Fibroblast of mammary gland (primary cell): ENCODE data around the gene VAMP5.

ENCODE experiments used
- DNase-seq: peaks from one replicate; pipeline ENCODE4 v3.0.0-alpha.2; 2010; ENCODE audit warnings: low read depth
- H3K4me3 ChIP-seq: 2 replicates; pipeline ENCODE4 v1.5.1; 2011; ENCODE audit warnings: low read depth, mild to moderate bottlenecking, low read length, moderate library complexity; ENCODE audit not compliant: control insufficient read depth
- TF ChIP-seq, protein P1 (sequence below): conservative IDR thresholded peaks from 2 replicates; pipeline ENCODE4 v1.5.1; 2011; ENCODE audit warnings: low read depth, low read length, inconsistent platforms; ENCODE audit not compliant: control insufficient read depth, insufficient read depth

Gene VAMP5

DNA sequence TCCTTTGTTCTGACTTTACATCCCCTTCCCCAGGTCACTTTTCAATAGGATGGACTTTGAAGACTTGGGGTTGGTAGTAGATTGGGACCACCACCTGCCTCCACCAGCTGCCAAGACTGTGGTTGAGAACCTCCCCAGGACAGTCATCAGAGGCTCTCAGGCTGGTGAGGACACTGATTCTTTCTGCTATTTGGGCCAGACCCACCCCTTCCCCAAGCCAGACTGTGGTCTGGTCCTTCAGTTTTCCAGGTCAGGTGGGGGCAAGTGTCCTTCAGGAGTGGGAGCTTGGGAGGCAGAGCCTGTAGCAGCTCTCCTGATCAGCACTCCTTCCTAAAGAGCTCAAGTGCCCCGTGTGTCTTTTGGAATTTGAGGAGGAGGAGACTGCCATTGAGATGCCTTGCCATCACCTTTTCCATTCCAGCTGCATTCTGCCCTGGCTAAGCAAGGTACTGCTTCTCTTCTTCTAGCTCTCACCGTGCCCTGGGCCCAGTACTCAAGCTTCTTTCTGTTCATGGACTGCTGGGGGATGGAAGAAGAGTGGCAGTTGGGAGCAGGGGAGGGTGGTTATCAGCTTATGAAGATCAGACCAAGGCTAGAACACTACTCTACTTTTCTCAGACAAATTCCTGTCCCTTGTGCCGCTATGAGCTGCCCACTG, 12.4 kb downstream of the VAMP5 start:
- DNase-seq = no peak
- TF ChIP-seq, protein P1, sequence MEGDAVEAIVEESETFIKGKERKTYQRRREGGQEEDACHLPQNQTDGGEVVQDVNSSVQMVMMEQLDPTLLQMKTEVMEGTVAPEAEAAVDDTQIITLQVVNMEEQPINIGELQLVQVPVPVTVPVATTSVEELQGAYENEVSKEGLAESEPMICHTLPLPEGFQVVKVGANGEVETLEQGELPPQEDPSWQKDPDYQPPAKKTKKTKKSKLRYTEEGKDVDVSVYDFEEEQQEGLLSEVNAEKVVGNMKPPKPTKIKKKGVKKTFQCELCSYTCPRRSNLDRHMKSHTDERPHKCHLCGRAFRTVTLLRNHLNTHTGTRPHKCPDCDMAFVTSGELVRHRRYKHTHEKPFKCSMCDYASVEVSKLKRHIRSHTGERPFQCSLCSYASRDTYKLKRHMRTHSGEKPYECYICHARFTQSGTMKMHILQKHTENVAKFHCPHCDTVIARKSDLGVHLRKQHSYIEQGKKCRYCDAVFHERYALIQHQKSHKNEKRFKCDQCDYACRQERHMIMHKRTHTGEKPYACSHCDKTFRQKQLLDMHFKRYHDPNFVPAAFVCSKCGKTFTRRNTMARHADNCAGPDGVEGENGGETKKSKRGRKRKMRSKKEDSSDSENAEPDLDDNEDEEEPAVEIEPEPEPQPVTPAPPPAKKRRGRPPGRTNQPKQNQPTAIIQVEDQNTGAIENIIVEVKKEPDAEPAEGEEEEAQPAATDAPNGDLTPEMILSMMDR = no peak
- peak overlapping the region; percentile 92 for H3K4me3 ChIP-seq

DNA sequence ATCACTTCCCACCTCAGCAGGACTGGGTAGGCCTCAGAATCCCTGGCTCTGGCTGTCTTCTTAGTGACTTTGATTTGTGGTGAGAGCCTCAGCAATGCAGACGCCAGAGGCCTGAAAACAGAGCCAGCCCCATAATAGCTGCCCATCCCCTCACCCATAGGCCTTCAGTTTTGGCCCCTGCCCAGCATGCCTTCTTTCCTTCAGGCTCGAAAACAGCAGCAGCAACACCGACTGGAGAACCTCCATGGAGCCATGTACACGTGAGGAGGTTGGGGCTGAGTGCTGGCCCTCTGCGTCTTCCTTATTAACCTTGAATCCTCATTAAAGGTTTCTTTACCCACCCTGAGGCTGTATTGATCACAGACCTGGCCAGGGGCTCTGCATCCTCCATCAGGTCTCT, 13.0 kb downstream of the VAMP5 start:
- H3K4me3 ChIP-seq = no peak overlapping the region
- no peak for DNase-seq
- TF ChIP-seq, protein P1 = no peak

DNA sequence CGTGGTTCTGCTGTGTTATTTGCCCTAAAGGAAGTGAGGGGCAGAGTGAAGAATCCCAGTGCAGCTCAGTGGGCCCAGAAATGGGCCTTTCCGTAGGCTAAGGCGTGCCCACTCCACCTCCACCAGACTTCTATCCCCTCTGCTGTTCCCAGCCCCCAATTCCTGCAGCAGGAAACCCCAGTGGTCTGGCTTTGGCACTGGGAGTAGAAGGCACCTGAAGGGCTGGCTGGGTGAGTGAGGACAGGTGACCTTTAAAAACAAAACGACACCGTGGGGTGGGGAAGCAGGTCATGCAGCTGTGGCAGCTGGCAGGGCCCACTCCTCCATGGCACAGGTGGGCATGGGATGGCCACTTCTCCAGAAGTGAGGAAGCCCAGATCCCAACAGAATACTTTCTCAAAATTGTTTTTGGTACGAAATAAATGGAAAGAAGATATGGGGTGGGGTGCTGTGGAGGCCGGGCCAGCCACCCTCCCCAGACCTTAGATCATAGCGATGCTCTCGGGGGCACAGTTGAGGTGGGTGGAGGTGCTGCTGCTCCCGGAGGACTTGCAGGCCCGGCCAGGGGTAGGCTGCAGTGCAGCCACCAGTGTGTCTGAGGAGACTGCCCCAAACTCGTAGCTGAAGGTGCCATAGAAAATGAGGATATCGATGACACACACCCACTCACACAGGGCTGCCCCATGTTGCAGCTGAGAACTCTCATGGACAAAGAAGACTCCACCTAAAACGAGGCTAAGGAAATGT, 14.5 kb downstream of the VAMP5 start:
- TF ChIP-seq, protein P1 = no peak
- no peak overlapping the region for H3K4me3 ChIP-seq
- no peak for DNase-seq

DNA sequence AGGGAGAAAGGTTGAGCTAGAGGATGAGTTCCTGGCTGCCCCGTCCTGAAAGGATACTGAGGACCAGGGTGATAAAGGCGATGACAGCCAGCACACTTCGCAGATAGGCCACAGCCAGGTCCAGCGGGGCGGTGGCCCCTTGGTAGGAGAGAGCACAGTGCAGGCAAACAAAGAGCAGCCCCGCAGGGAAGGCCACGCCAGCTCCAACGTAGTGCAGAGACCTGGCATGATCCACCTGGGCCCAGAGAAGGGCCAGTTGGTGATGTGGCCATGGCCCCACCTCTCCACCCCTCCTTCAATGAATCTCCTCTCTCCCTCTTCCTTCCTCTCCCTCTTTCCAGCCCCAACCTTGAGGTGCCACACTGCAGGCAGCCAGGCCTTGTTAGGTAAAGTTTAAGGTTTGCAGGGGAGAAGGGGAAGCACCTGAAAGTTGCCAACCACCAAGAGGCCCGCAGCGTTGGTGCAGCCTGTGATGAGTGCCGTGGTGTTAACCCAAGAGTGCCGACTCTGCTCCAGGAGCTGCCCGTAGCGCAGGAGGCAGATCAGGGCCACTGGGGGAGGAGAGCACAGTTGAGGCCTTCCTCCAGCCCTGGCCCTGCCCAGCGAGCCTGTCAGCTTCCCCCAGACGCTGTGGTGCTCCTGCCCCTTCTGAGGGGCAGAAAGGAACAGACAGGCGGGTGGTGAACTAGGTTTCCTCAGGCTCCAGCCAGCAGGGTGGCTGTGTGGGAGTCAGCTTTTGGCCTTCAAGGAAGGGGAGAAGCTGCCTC, 15.4 kb downstream of the VAMP5 start:
- TF ChIP-seq, protein P1 = no peak
- no peak for DNase-seq

DNA sequence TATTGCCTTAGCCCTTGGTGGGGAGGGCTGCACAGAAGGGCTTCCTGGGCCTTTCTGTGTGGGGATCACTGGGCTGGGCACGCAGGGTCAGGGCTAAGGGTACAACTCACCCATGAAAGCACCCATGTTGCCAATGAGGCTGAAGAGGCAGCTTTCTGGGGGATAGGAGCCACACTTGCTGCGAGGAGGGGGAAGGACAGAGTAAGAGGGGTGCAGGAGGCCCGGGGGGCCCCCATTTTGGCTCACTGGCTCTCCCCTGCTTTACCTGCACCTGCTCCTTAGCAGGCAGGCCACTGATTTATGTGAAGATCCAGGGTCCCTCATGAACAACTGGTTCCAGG, 16.0 kb downstream of the VAMP5 start:
- H3K4me3 ChIP-seq = no peak overlapping the region
- DNase-seq = no peak
- TF ChIP-seq, protein P1 = no peak

More for the DNA sequence above, 15.4 kb downstream of the VAMP5 start:
- H3K4me3 ChIP-seq = no peak overlapping the region

DNA sequence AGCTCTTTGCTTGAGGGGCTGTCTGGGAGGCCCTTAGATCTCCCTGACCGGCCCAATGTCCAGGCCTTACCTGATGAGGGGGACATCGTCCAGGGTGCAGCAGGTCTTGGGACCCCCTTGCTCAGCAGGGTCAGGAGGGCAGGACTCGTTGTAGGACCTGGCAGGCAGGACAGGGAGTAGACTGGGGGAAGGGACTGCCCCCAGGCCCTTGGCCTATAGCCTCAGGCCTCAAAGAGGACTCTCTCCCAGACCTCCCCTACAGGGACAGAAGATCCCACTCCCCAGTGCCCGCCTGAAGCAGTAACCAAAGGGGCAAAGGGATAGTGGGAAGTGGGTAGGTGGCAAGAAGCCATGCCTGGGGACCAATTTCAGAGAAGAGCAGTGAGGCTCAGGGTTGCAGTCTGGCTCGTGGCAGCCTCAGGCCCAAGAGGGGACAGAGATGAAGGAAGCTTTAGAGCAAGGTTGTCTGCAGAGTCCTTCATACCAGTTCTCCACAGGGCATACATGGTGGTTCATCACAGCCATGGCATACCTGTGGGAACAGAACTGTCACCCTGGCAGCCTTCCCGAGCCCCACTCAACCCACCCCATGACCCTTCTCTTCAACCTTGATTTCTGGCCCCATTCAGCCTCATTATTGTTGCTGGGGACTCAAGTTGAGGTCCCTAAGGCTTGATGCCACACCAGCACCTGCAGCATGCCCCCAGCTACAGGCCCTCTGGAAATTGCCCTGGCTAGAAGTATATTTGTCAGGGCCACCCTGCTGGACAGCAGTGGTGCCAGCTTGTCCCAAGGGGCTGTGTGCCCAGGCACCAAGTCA, 16.9 kb downstream of the VAMP5 start:
- TF ChIP-seq, protein P1 = no peak
- H3K4me3 ChIP-seq = peak overlapping the region; percentile 92

More for the DNA sequence above, 16.9 kb downstream of the VAMP5 start:
- no peak for DNase-seq
